ENCODE measurements around the gene OR10G7. TPM values are rescaled to one million over a fixed set of nuclear protein-coding genes. Genes with fewer than 3 reads are reported as not detected.

The OR10G7 gene
- not detected for total RNA-seq (2021; ENCODE audit: unreplicated experiment)
- polyA plus RNA-seq (2012; ENCODE audit: insufficient read length), result not detected
- not detected for Bru-seq, nascent RNA
- not detected for BruChase-seq, experiment 1, labeled RNA remaining after a 2-hour chase
- BruChase-seq, experiment 2, labeled RNA remaining after a 6-hour chase, result not detected
- long read RNA-seq, result 0 reads

GRCh38 chr11:124041254-124041653, at the start of gene OR10G7:
TSS of gene OR10G7 (minus strand) at chr11:124041325. CDS start at chr11:124039001, 2,324 bp downstream.
- in situ Hi-C loops (cut with HindIII; ENCODE audit: low pct_unique_long_range_greater_than_20kb, low sequenced_read_pairs) (no loop called here), intact Hi-C loops (cut with micrococcal nuclease; ENCODE audit: unreplicated experiment) (no loop called here)
- ATAC-seq (no peak), DNase-seq (ENCODE audit: low read depth, low spot score) (no peak)
- ChIA-PET CTCF (no interaction called here), POLR2A (no interaction called here)
- Histone ChIP-seq H3K4me3 (ENCODE audit: low read depth in 2 of 2, low read length in 2 of 2) (no peak within 1 kb of the TSS), H3K36me3 (ENCODE audit: control insufficient read depth, insufficient read depth, low read length) (no peaks in the 10 kb centered on the region), H3K27me3 (ENCODE audit: control insufficient read depth, insufficient read depth, low read length) (no peaks in the 10 kb centered on the region), H3K4me1 (ENCODE audit: control insufficient read depth, insufficient read depth, low read length) (no peaks in the 10 kb centered on the region), H3K9me3 (ENCODE audit: control insufficient read depth, insufficient read depth, low read depth, low read length) (no peaks in the 10 kb centered on the region), H3K27ac (ENCODE audit: low read length) (no peak within 1 kb of the TSS)
- BruUV-seq (replicated peaks), result no TSS peak
- TF ChIP-seq POLR2AphosphoS5 (IDR thresholded peaks at IDR 0.05; ENCODE audit: low read depth, low read length), result no peak
- TF ChIP-seq REST (IDR thresholded peaks at IDR 0.05; ENCODE audit: insufficient read depth in 1 of 2, low read depth in 2 of 2, low read length in 1 of 2), result no peak
- TF ChIP-seq CTCF (IDR thresholded peaks at IDR 0.05), result no peak
- TF ChIP-seq TCF7L2 (IDR thresholded peaks at IDR 0.05; ENCODE audit: low read depth, low read length), result no peak
- TF ChIP-seq SIN3A (IDR thresholded peaks at IDR 0.05; ENCODE audit: borderline replicate concordance, insufficient read depth, low read depth, low read length), result no peak

GRCh38 chr11:124085997-124086846, 45.1 kb upstream of the OR10G7 start:
- TF ChIP-seq SIN3A (IDR thresholded peaks at IDR 0.05; ENCODE audit: borderline replicate concordance, insufficient read depth, low read depth, low read length) (no peak), POLR2AphosphoS5 (IDR thresholded peaks at IDR 0.05; ENCODE audit: low read depth, low read length) (no peak)
- no peak overlapping the region for H3K27ac ChIP-seq (ENCODE audit: low read length)
- ChIA-PET CTCF (no interaction called here), POLR2A (no interaction called here)
- BruUV-seq (replicated peaks), result no TSS peak
- in situ Hi-C loops (cut with HindIII; ENCODE audit: low pct_unique_long_range_greater_than_20kb, low sequenced_read_pairs) (no loop called here), intact Hi-C loops (cut with micrococcal nuclease; ENCODE audit: unreplicated experiment) (no loop called here)
- no peaks in the 10 kb centered on the region for H3K9me3 ChIP-seq (ENCODE audit: control insufficient read depth, insufficient read depth, low read depth, low read length)
- no peak for DNase-seq (ENCODE audit: low read depth, low spot score)
- H3K4me1 ChIP-seq (ENCODE audit: control insufficient read depth, insufficient read depth, low read length), result no peaks in the 10 kb centered on the region
- H3K27me3 ChIP-seq (ENCODE audit: control insufficient read depth, insufficient read depth, low read length), result peaks cover 2% of the 10 kb centered on the region; the same call in 1 of the 2 replicates
- no peak for ATAC-seq
- no peak overlapping the region for H3K4me3 ChIP-seq (ENCODE audit: low read depth in 2 of 2, low read length in 2 of 2)
- H3K36me3 ChIP-seq (ENCODE audit: control insufficient read depth, insufficient read depth, low read length), result no peaks in the 10 kb centered on the region

- Histone ChIP-seq H3K9me3 (ENCODE audit: control insufficient read depth, insufficient read depth, low read depth, low read length) (no peaks in the 10 kb centered on the region), H3K27me3 (ENCODE audit: control insufficient read depth, insufficient read depth, low read length) (peaks cover 2% of the 10 kb centered on the region; the same call in 1 of the 2 replicates), H3K36me3 (ENCODE audit: control insufficient read depth, insufficient read depth, low read length) (no peaks in the 10 kb centered on the region), H3K4me3 (ENCODE audit: low read depth in 2 of 2, low read length in 2 of 2) (no peak overlapping the region), H3K27ac (ENCODE audit: low read length) (no peak overlapping the region), H3K4me1 (ENCODE audit: control insufficient read depth, insufficient read depth, low read length) (no peaks in the 10 kb centered on the region)
- ChIA-PET POLR2A (no interaction called here), CTCF (no interaction called here)
- intact Hi-C loops (cut with micrococcal nuclease; ENCODE audit: unreplicated experiment) (no loop called here), in situ Hi-C loops (cut with HindIII; ENCODE audit: low pct_unique_long_range_greater_than_20kb, low sequenced_read_pairs) (no loop called here)
- DNase-seq (ENCODE audit: low read depth, low spot score) (no peak), ATAC-seq (no peak)
- BruUV-seq (replicated peaks), result no TSS peak
- TF ChIP-seq SIN3A (IDR thresholded peaks at IDR 0.05; ENCODE audit: borderline replicate concordance, insufficient read depth, low read depth, low read length) (no peak), REST (IDR thresholded peaks at IDR 0.05; ENCODE audit: insufficient read depth in 1 of 2, low read depth in 2 of 2, low read length in 1 of 2) (no peak), POLR2AphosphoS5 (IDR thresholded peaks at IDR 0.05; ENCODE audit: low read depth, low read length) (no peak), TCF7L2 (IDR thresholded peaks at IDR 0.05; ENCODE audit: low read depth, low read length) (no peak), CTCF (IDR thresholded peaks at IDR 0.05) (no peak)
Measured at GRCh38 chr11:124085583-124085982, 44.5 kb upstream of the OR10G7 start.

Data from Panc1 (cell line).